GM21723 (cell line): ENCODE data around the gene PDE2A.

ENCODE experiments used
- ATAC-seq: cut with Tn5 transposase; IDR thresholded peaks from one replicate; pipeline ENCODE4 v1.9.1; 2021; ENCODE audit warnings: mild to moderate bottlenecking, moderate library complexity; ENCODE audit not compliant: unreplicated experiment

Gene PDE2A

DNA sequence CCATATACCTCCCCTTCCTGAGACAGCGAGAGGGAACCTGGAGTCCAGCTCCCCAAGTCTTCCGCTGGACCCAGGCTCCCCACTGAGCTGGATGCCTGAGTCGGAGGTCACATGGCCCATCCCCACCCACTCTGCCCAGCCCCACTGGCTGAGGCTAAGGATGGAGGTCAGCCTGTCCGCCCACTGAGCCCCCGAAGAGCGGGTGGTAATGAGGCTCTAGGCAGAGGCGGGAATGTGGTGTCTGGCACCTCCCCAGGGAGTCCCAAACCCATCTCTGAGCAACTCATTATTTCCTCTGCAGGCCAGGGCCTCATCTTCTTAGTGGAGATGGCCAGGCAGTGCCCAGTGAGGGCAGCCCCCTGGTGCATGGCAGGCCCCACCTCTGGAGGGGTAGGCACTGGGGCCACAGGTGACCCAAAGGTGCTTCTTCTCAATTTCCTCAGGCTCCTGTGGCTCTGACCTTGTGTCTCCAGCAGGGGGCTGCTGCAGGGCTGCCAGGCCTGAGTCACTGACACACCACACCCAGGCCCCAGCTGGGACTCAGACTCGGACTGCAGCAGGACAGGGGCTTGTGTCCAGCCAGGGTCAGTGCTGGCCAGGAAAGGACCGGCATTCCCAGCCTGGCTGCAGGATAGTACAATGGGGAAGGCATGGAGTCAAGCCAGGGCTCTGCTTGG lies 10.2 kb upstream of the PDE2A start:
- peak; percentile 46 for ATAC-seq

DNA sequence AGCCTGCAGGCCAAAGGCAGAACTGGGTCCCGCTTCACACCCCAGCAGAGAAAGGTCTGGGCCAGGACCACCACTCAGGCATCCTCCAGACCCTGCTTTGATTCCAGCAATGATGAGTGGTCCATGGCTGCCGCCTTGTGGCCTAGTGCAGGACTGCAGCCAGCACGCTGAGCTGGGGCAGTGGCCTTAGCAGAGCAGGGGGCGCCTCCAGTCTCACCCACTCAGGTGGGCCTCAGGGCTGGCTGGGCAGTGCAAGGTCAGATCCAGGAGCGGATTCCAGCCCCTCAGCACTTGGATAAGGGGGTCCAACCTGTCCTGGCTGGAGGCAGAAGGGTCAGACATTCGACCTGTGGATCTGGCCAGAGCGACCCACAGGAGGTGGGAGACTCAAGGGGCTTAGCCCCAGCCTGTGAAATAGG lies 9.6 kb upstream of the PDE2A start:
- no peak for ATAC-seq

DNA sequence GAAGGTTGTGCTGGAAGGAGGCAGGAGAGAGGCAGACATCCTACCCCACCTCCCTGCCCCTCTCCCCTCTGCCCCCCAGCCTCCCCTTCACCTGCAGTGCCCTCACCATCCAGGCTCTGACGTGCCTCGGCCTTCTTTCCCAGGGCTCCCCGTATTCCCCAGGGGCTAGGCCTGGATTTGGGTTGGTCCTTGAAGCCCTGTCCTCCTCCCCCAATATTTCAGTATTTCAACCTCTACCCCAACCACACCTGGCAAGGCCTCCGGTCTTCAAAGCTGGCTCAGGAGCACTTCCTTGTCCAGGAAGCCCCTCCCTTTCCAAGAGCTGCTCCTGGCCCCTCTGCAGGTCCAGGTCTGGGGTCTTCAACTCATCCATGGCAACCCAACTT lies 8.6 kb upstream of the PDE2A start:
- ATAC-seq: no peak

DNA sequence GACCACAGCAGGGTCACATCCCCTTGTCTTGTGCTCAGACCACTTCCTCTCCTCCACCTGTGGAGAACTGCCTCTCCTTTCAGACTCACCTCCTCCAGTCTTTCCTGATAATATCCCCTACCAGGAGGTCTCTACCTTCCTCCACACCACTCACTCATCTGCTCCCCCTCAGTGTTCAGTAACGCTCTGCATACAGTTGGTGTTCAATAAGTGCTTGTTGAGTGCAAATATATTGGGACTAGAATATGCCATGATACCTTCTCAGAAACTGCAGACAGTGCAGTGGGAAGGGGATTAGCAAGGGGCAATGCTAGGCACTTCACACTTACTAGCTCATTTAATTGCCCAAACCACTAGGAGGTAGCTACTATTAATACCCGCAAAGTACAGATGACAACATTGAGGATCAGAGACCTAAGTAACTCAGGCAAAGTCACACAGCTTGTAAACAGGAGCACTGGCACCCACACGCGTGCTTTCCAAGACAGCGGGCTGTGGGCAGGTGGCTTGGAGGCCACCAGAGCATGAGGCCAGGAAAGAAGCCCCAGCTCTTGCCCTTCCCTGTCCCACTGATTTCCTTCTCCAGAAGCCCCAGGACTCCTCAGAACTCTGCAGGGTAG lies 8.1 kb upstream of the PDE2A start:
- ATAC-seq: no peak

DNA sequence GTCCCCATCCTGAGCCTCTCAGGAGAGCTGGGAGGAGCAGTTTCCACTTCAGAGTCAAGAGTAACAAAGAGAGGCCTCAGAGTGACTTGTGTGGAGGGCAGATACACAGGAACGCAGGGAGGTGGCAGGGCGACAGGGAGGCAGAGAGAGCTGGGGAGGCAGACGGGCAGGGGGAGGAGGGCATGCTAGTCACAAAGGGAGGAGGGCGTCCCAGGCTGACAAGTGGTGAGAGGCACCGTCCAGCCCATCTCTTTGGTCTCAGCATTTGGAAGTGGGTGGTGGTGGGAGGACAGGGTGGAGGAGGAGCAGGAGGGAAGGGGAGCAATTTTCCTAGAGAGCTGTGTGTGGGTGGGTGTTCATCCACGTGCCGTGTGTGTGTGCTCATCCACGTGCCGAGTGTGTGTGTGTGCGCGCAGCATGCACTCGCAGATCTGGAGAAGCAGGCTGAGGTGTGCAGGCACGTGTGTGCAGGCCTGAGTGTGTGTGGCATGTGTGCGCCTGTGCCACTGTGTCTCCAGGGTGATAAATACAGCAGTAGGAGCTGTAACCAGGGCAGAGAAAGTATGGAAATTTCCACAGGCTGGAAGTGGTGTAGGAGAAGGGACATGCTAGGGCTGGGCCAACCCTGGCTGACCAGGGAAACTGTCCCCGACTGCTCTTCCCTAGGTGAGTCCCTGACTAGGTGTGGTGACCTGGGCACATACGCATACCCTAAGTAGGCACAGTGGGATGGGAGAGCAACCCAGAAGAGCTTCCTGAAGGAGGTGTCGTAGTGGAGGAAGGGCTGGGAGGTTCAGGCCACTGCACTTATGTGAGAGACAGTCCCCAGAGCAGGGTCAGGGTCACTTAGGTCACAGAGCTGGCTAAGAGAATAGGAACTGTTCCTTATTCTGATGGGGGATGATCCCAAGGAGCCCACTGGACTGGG lies 7.3 kb upstream of the PDE2A start:
- ATAC-seq: no peak

DNA sequence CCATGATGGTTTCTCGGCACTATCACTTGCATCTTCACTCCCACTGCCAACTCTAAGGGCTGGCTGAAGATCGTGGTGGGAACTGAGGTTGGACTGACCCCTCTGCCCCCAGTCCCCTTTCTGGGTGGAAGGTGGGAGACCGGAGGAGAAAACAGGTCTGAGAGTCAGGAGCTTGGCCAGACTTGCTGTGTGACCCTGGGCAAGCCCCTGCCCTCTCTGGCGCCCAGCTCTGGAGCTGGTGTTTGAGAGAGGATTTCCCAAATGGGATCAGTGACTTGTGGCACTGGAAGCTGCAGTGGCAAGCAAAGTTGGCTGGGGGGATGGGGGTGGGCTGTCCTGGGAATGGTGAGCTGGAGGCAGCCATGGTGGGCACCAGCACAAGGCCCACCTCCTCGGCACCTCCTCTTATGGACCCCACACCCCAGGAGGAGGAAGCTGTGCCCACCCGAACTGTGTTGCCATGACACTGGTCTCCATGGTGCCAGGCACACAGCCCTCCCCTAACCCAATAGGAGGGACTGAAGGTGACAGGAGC lies 6.5 kb upstream of the PDE2A start:
- no peak for ATAC-seq

DNA sequence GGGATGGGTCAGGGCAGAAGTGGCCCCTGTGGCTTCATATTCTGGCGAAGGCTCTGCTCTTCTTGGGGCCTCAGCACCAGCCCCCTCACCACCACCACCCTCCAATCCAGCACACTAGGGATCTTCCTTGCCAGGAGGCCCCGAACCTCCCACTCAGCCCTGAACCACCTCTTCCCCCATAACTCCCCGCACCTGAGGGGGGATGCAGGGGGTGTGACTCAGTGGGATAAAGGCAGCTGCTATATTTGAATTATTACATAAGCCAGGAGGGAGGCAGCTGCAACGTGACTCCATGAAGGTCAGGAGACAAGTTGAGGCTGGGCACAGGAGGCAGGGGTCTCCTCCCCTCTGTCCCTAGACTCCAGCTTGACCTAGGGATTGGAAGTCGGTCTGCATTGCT lies 5.6 kb upstream of the PDE2A start:
- ATAC-seq: no peak

DNA sequence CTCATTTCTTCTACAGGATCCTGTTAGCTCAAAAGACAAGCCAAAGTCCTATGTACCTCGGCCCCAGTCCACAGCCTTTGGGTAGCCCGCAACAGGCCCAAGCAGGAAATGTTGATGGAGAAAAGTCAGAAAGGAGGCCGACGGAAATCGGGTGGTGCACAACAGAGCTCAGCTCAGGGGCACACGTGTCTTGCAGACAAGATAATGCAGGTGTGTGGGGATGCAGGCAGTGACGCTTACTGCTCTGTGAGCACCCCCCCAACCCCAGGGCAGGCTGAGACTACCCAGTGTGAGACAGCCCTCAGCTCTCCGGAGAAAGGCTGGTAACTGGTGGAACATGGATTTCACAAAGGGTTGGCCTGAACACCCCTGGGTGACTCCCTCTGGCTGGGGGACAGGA lies 4.3 kb upstream of the PDE2A start:
- ATAC-seq: no peak

DNA sequence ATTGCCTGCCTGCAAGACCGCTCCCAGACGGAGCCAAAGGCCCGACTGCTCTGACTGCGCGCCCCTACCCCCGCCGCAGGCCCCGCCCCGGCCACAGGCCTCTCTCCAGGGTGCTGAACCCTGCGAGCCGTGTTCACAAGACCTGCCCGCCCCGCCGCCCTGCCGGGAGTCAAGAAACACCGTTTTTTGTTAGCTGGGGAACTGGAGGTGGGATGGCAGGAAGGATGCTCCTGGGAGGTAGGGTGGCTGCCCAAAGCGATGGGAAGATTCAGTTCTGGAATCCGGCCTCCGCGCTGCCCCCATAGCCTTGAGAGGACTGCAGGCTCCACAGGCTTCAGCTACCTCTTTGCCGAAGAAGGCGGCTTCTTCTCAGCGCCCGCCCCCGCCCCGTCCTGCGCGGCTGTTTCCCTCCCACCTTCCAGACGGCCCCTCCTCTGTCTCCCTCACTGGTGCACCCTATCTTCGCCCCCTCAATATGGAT lies 2.7 kb upstream of the PDE2A start:
- no peak for ATAC-seq

DNA sequence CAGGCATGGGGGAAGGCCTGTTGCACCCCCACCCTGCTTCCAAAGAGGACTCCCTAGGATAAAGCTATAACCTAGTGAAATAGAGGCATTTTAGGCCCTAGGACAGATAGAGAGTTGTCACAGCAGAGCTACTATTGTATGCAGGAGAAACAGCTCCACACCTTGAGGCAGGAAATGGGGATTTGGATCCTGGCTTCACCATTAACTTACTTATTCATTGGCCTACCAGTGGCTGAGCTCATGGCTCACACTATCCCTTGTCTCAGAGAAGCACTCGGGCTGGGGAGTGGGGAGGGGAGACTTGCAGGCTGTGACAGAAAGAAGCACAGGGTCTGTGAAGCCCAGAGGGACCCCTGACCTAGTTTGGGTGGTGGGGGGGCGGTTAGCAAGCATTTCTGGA lies 999 bp upstream of the PDE2A start:
- ATAC-seq: no peak

DNA sequence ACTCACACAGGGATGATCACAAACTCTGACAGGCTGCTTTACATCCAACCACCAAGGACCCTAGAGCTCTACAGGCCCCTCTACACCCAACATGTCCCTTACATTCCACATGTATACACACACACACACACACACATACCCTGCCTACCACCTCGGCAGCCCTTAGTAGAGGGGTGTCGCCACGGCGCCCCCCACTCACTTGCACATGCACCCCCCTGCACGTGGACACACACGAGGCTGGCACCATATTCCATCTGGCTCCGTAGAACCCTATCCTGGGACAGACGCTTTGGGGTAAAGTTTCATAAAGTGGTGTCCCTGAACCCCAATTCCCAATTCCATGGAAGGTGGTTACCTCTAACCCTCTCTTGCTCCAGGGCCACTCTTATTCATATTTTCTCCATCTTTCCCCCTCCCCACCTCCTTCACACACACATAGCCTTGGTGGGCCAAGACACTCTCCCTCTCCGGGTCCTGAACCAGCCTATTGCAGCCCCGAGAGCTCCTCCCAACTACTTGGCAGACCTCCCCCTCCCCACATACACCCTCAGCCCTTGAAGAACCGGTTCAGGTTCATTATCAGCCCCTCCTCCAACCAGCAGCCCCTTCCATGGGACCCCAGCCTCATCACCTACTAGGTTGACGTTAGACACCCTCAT lies 809 bp downstream of the PDE2A start:
- ATAC-seq: no peak

DNA sequence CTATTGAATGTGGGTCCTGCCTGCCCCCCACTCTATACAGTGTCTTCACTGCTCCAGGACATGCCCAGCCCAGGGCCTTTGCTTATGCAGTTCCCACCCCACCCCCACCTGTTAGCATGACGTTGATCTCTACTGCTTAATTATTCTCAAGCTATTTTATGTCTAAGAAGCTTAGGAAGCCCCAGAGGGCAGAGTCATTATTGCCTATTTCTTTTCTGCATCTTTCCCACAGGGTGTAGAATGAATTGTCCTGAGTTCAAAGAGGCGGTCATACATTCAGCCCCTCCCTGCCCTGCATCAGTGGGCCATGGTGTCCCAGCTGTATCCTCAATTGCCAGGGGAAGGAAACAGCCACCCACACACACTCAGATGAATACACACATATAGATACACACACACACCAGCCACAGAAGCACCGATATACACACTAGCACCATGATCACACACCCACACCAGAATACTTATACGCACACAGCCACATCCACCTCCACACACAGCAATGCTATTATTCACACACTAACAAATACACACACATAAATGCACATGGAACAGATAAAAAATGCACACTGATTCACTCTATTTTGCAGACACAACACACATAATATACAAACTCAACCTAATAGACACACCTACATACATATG lies 1.5 kb downstream of the PDE2A start:
- no peak for ATAC-seq

DNA sequence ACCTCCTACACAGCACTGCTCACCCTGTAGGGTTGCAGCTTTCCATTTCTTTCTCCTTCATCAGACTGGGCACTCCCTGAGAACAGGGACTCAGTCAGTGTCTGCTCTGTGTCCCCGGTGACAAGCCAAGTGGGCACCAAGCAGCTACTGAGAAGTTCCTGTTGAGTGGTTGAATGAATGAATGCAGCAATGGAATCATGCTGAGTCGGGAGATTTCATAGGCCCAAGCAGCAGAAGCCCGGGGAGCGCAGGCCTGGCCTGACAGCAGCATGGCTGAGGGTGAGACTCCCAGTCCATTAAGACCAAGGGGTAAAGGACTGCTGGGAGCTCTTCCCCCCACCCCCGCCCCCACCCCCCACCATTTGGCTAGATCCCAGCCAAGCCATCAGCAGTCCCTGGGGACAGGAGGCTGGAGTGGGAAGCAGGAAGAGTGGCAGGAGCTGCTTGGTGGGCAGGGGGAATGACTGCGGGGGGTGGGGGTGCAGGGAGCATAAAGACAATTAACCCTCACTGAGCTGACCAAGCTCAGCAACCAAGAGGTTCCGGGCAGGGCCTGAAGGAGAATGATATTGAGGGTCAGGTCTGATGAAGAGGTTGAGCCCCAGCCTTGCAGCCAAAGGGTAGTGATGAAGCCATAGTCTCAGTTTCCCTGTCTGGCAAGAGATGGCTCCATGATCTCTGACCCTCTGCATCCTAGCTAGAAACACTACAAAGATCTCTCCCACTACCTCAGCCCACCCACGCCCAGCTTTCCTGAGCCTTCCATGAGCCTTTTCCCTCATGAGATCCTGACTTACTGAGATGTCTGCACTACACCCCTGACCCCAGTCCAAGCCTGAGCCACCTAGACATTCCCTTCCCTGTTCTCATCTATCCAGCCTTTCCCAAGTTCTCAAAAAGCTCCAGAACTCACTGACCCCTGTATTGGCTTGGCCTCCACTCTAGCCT lies 2.8 kb downstream of the PDE2A start:
- ATAC-seq: no peak

DNA sequence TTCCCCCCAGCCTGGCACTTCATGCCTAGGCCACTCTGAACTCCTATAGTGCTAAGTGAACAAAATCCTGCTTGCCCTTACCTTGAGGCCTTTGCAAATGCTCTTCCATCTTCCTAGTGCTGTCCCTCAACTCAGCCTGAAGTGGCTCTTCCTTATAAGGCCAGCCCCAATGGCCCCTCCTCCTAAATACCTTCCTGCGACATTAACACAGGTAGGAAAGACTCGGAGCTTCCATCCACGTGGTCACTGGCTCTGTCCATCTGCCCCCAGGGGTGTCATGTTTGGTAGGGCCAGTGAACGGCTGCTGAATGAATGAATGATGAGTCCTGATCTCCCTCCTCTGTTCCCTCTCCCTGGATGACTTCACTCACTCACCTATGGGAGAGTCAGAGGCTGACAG lies 4.2 kb downstream of the PDE2A start:
- ATAC-seq: no peak

DNA sequence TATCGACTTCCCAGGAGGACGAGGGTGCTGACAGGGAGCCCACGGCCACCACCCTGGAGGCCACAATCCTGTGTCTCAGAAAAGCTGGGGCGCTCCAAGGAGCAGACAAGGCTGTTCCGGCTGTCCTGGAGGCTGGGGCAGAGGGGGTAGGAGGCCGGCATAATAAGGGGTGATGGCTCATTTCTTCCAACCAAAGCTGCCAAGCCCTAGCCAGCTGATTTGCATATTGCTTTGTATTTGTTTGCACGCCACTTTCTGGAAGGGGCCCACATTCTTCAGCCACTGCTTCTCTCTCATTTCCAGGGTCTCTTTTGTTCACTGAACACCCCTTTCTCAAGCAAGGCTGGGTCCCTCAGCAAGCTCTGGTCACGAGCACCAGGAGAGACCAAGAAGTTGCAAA lies 4.7 kb downstream of the PDE2A start:
- ATAC-seq: no peak

DNA sequence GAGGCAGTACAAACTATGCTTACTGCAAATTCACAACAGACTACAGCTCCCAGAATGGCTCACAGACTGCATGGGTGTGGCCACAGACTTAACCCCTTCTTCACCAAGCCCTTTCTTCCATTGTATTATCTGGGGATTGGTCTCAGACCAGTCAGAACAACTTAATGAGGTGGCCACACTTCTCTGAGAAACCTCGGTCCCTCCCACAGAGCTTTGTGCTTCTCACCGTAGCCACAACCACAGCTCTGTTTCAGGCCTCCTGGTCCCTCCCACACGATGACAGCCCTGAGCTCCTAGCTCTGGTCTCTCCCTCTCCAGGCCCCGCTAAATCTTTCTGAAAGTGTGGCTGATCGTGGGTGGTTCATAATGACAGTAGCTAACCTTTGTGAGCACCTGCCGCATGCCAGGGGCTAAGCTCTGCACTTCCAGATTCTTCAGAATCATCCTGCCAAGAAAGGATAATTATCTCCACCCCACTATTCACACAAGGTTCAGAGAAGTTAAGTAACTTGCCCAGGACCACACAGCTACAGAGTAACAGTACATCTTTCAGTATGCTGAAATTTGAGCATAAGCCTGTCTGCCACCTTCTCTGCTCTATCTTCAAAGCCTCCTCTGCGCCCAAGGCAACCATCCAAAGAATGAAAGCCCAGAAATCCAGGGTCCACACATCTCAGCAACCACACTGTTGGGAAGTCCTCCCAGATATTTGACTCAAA lies 5.4 kb downstream of the PDE2A start:
- peak; percentile 91 for ATAC-seq

DNA sequence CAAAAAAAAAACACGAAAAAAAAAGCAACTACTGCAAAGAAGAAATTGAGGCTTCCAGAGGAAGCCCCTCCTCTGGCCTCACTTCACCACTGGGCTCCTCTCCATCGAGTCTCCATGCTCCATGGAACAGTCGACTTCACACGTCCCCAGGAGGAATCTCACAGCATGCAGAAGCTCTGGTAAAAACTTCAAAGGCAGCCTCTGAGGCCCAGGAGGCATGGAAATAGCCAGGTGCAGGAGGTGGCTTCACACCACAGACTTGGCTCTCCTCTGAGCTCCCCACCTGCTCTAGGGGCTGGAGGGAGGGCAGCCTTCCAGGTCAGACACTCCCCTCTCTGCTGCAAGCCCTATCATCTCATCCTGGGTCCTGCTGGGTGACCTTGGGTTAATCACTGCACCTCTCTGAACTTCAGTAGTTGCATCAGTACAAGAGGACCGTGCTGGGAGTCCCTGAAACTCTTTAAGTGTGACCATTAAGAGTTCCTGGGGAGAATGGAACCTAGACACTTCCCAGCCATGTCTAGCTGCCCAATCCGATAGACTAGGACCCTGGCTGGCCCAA lies 8.2 kb downstream of the PDE2A start:
- no peak for ATAC-seq

DNA sequence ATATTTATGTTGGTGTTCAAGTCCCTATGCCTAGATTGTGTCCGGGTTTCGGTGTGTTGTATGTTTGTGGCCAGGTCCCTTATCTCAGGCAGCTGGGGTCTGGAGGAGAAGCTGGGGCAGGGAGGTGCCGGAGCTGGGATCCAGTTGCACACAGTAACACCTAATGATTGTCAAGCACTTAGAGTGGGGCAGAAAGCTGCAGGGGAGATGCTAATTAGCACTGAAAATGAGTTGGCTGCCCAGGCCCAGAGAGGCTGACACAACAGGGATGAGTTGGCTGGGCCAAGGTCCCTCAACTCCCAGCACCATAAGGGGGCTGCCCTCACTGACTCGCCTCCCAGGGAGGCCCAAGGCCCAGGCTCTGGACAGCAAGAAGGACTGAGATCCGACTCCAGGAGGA lies 12.2 kb downstream of the PDE2A start:
- no peak for ATAC-seq
